Measurements from ENCODE around the gene TTBK2.

TTBK2 gene

GRCh38 chr15:42784705-42785104, 135.9 kb downstream of the TTBK2 start:
- no peaks in the 10 kb centered on the region for H3K9me2 ChIP-seq (ENCODE audit: low read depth, low read length)
- no peak overlapping the region for H3K4me3 ChIP-seq (ENCODE audit: low read depth, low read length, poor library complexity, severe bottlenecking)
- H3F3A ChIP-seq (ENCODE audit: insufficient read depth, low read length), result no peaks in the 10 kb centered on the region
- no peak overlapping the region for H3K27ac ChIP-seq (ENCODE audit: low read depth, low read length, poor library complexity, severe bottlenecking)
- no peaks in the 10 kb centered on the region for H3K4me1 ChIP-seq (ENCODE audit: insufficient read depth, low read length, severe bottlenecking)
- TF ChIP-seq EZH2 (IDR thresholded peaks at IDR 0.05; ENCODE audit: borderline replicate concordance, low read length), result no peak
- TF ChIP-seq CTCF (IDR thresholded peaks at IDR 0.05; ENCODE audit: low read length), result no peak
- H4K20me1 ChIP-seq (ENCODE audit: insufficient read depth, low read length), result no peaks in the 10 kb centered on the region
- H3K27me3 ChIP-seq (ENCODE audit: insufficient read depth, low read length), result no peaks in the 10 kb centered on the region
- peaks cover 21% of the 10 kb centered on the region for H3K36me3 ChIP-seq (ENCODE audit: insufficient read depth, low read length)
- H3K9me3 ChIP-seq (ENCODE audit: low read length), result no peaks in the 10 kb centered on the region
- H3K9ac ChIP-seq (ENCODE audit: low read length), result no peak overlapping the region
- no peak overlapping the region for H3K4me2 ChIP-seq (ENCODE audit: low read length)
- H2AFZ ChIP-seq (ENCODE audit: low read length), result no peak overlapping the region
- no peaks in the 10 kb centered on the region for H3K79me2 ChIP-seq (ENCODE audit: insufficient read depth, low read length)

GRCh38 chr15:42782716-42783115, 137.9 kb downstream of the TTBK2 start:
- Histone ChIP-seq H3K79me2 (ENCODE audit: insufficient read depth, low read length) (no peaks in the 10 kb centered on the region), H3K4me1 (ENCODE audit: insufficient read depth, low read length, severe bottlenecking) (no peaks in the 10 kb centered on the region), H3K27me3 (ENCODE audit: insufficient read depth, low read length) (no peaks in the 10 kb centered on the region), H3K9me3 (ENCODE audit: low read length) (no peaks in the 10 kb centered on the region), H3K4me2 (ENCODE audit: low read length) (no peak overlapping the region), H3K9me2 (ENCODE audit: low read depth, low read length) (no peaks in the 10 kb centered on the region), H3F3A (ENCODE audit: insufficient read depth, low read length) (no peaks in the 10 kb centered on the region), H3K9ac (ENCODE audit: low read length) (no peak overlapping the region), H3K4me3 (ENCODE audit: low read depth, low read length, poor library complexity, severe bottlenecking) (no peak overlapping the region), H3K27ac (ENCODE audit: low read depth, low read length, poor library complexity, severe bottlenecking) (no peak overlapping the region), H2AFZ (ENCODE audit: low read length) (no peak overlapping the region), H3K36me3 (ENCODE audit: insufficient read depth, low read length) (peaks cover 21% of the 10 kb centered on the region), H4K20me1 (ENCODE audit: insufficient read depth, low read length) (no peaks in the 10 kb centered on the region)
- TF ChIP-seq EZH2 (IDR thresholded peaks at IDR 0.05; ENCODE audit: borderline replicate concordance, low read length) (no peak), CTCF (IDR thresholded peaks at IDR 0.05; ENCODE audit: low read length) (no peak)

GRCh38 chr15:42775416-42775815, 145.2 kb downstream of the TTBK2 start:
- H3K36me3 ChIP-seq (ENCODE audit: insufficient read depth, low read length), result peaks cover 32% of the 10 kb centered on the region
- no peaks in the 10 kb centered on the region for H3K27me3 ChIP-seq (ENCODE audit: insufficient read depth, low read length)
- H3K9me3 ChIP-seq (ENCODE audit: low read length), result no peaks in the 10 kb centered on the region
- H3K9me2 ChIP-seq (ENCODE audit: low read depth, low read length), result no peaks in the 10 kb centered on the region
- no peak overlapping the region for H3K27ac ChIP-seq (ENCODE audit: low read depth, low read length, poor library complexity, severe bottlenecking)
- no peak overlapping the region for H3K4me3 ChIP-seq (ENCODE audit: low read depth, low read length, poor library complexity, severe bottlenecking)
- H3K4me1 ChIP-seq (ENCODE audit: insufficient read depth, low read length, severe bottlenecking), result no peaks in the 10 kb centered on the region
- H3K4me2 ChIP-seq (ENCODE audit: low read length), result no peak overlapping the region
- no peaks in the 10 kb centered on the region for H3F3A ChIP-seq (ENCODE audit: insufficient read depth, low read length)
- no peak overlapping the region for H2AFZ ChIP-seq (ENCODE audit: low read length)
- TF ChIP-seq EZH2 (IDR thresholded peaks at IDR 0.05; ENCODE audit: borderline replicate concordance, low read length), result no peak
- TF ChIP-seq CTCF (IDR thresholded peaks at IDR 0.05; ENCODE audit: low read length), result no peak
- no peak overlapping the region for H3K9ac ChIP-seq (ENCODE audit: low read length)
- H4K20me1 ChIP-seq (ENCODE audit: insufficient read depth, low read length), result no peaks in the 10 kb centered on the region
- H3K79me2 ChIP-seq (ENCODE audit: insufficient read depth, low read length), result no peaks in the 10 kb centered on the region
